OCI-LY3 (cell line): ENCODE measurements around the gene GABARAPL1.

Experiments used
- H2AFZ ChIP-seq: fragments of 200-600, 300-600 bp; shearing (Covaris generic); 2 replicates; pipeline ENCODE4 v1.6.0; 2014; ENCODE audit warnings: antibody characterized with exemption, low read depth, low read length
- H3K27ac ChIP-seq: fragments of 200-600, 300-600 bp; sonication (generic); 2 replicates; pipeline ENCODE4 v1.5.1; 2014; ENCODE audit warnings: mild to moderate bottlenecking, low read length, moderate library complexity, mixed read lengths
- H3K27me3 ChIP-seq: fragments of 200-600, 300-600 bp; sonication (generic); 2 replicates; pipeline ENCODE4 v1.6.1; 2014; ENCODE audit warnings: low read depth, low read length, mixed read lengths
- H3K36me3 ChIP-seq: fragments of 200-600, 300-600 bp; sonication (generic); replicated peaks from 2 replicates; pipeline ENCODE3; 2014; ENCODE audit warnings: low read depth, low read length, mixed read lengths
- H3K4me1 ChIP-seq: fragments of 300-600, 200-600 bp; sonication (generic); 2 replicates; pipeline ENCODE4 v1.6.1; 2014; ENCODE audit warnings: low read length, mixed read lengths
- H3K4me2 ChIP-seq: fragments of 200-600, 300-600 bp; sonication (generic); 2 replicates; pipeline ENCODE4 v1.6.1; 2014; ENCODE audit warnings: low read length, mixed read lengths
- H3K4me3 ChIP-seq: fragments of 300-600, 200-600 bp; sonication (generic); 2 replicates; pipeline ENCODE4 v1.5.1; 2014; ENCODE audit warnings: antibody characterized with exemption, mild to moderate bottlenecking, low read length, moderate library complexity
- H3K79me2 ChIP-seq: fragments of 300-600, 200-600 bp; shearing (Covaris generic); 2 replicates; pipeline ENCODE4 v1.6.1; 2014; ENCODE audit warnings: mild to moderate bottlenecking, low read length, mixed read lengths
- H3K9ac ChIP-seq: fragments of 300-600, 200-600 bp; shearing (Covaris generic); 2 replicates; pipeline ENCODE4 v1.6.0; 2014; ENCODE audit warnings: mild to moderate bottlenecking, low read length, moderate library complexity
- H3K9me3 ChIP-seq: fragments of 200-600, 300-600 bp; shearing (Covaris generic); 2 replicates; pipeline ENCODE4 v1.6.1; 2014; ENCODE audit warnings: low read length, mixed read lengths; ENCODE audit not compliant: insufficient read depth
- H4K20me1 ChIP-seq: fragments of 200-600, 300-600 bp; sonication (generic); 2 replicates; pipeline ENCODE4 v1.6.1; 2016; ENCODE audit warnings: low read length, mixed read lengths; ENCODE audit not compliant: insufficient read depth
- EZH2phosphoT487 ChIP-seq: fragments of 200-600 bp; shearing (Covaris generic); IDR thresholded peaks from 2 replicates; pipeline ENCODE4 v1.6.1; 2018; ENCODE audit warnings: antibody characterized with exemption, mixed run types, low read depth
- TF ChIP-seq, protein P1 (sequence below): fragments of 200-600, 300-600 bp; sonication (generic); IDR thresholded peaks from 2 replicates; pipeline ENCODE4 v1.5.1; 2014; ENCODE audit warnings: antibody characterized with exemption, low read length, low read depth

The GABARAPL1 gene

DNA sequence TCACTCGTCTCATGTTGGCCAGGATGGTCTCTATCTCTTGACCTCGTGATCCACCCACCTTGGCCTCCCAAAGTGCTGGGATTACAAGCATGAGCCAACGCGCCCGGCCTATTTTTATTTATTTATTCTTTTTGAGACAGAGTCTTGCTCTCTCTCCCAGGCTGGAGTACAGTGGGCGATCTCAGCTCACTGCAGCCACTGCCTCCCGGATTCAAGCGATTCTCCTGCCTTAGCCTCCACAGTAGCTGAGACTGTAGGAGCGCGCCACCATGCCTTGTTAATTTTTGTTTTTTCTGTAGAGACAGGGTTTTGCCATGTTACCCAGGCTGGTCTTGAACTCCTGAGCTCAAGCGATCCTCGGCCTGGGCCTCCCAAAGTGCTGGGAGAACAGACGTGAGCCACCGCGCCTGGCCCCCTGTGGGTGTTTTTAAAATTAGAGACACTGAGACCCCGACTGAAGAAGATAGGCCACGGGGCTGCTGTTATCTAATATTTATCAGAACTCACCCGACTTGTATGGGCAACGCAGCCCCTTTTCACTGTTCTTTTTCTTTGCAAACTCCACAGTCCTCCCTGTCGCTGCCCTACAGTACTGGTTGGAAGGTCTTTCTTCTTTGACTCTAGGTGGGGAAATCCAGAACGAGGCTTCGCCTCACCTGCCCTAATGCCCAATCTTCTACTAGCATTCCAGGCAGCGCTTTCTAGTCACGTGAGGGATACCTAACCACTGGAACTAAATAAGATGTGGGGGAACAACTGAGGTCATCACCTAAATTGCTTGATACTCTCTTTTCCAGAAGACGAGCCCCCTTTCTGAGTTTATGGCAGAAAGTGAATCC, 1.4 kb upstream of the GABARAPL1 start:
- Histone ChIP-seq H3K9ac (no peak overlapping the region), H3K9me3 (no peaks in the 10 kb centered on the region), H2AFZ (no peak overlapping the region), H4K20me1 (no peaks in the 10 kb centered on the region), H3K27me3 (peaks cover 30% of the 10 kb centered on the region), H3K79me2 (no peaks in the 10 kb centered on the region), H3K36me3 (no peaks in the 10 kb centered on the region), H3K4me2 (peak overlapping the region; percentile 90), H3K4me3 (peak overlapping the region; percentile 86), H3K27ac (no peak overlapping the region), H3K4me1 (peaks cover 9% of the 10 kb centered on the region)
- no peak for TF ChIP-seq EZH2phosphoT487
- TF ChIP-seq, protein P1, sequence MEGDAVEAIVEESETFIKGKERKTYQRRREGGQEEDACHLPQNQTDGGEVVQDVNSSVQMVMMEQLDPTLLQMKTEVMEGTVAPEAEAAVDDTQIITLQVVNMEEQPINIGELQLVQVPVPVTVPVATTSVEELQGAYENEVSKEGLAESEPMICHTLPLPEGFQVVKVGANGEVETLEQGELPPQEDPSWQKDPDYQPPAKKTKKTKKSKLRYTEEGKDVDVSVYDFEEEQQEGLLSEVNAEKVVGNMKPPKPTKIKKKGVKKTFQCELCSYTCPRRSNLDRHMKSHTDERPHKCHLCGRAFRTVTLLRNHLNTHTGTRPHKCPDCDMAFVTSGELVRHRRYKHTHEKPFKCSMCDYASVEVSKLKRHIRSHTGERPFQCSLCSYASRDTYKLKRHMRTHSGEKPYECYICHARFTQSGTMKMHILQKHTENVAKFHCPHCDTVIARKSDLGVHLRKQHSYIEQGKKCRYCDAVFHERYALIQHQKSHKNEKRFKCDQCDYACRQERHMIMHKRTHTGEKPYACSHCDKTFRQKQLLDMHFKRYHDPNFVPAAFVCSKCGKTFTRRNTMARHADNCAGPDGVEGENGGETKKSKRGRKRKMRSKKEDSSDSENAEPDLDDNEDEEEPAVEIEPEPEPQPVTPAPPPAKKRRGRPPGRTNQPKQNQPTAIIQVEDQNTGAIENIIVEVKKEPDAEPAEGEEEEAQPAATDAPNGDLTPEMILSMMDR, result no peak

DNA sequence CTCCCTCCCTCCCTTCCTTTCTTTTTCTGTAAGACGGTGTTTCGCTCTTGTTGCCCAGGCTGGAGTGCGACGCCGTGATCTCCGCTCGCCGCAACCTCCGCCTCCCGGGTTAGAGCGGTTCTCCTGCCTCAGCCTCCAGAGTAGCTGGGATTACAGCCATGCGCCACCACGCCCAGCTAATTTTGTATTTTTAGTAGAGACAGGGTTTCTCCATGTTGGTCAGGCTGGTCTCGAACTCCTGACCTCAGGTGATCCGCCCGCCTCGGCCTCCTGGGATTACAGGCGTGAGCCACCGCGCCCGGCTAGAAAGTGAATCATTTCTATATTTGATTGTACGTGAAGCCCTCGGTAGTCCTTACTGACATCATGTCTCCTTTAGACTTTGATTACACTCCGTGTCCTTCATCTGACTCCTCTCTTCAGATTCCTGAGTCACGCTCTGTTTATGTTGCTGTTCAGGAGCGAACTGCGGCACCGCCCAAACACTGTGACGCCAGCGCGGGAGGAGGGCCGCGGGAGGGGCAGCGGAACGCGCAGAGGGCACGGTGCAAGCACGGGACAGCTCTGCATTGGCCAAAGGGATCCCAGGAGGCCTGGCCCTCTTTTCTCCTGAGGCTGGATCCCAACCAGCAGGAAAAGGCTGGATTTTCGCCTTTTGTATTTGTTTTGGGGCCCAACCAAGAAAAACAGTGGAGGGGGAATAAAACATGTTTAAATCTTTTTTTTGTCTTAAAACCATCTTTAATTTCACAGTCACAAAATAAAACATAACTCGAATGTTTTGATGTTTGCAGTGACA, 538 bp upstream of the GABARAPL1 start:
- peak overlapping the region; percentile 56 for H3K9ac ChIP-seq
- peak overlapping the region; percentile 86 for H3K4me3 ChIP-seq
- H4K20me1 ChIP-seq, result no peaks in the 10 kb centered on the region
- no peaks in the 10 kb centered on the region for H3K36me3 ChIP-seq
- peaks cover 30% of the 10 kb centered on the region for H3K27me3 ChIP-seq
- TF ChIP-seq EZH2phosphoT487, result no peak
- TF ChIP-seq, protein P1, result no peak
- H2AFZ ChIP-seq, result peak overlapping the region; percentile 80
- H3K79me2 ChIP-seq, result no peaks in the 10 kb centered on the region
- no peak overlapping the region for H3K27ac ChIP-seq
- peaks cover 9% of the 10 kb centered on the region for H3K4me1 ChIP-seq
- H3K9me3 ChIP-seq, result no peaks in the 10 kb centered on the region
- H3K4me2 ChIP-seq, result peak overlapping the region; percentile 90

DNA sequence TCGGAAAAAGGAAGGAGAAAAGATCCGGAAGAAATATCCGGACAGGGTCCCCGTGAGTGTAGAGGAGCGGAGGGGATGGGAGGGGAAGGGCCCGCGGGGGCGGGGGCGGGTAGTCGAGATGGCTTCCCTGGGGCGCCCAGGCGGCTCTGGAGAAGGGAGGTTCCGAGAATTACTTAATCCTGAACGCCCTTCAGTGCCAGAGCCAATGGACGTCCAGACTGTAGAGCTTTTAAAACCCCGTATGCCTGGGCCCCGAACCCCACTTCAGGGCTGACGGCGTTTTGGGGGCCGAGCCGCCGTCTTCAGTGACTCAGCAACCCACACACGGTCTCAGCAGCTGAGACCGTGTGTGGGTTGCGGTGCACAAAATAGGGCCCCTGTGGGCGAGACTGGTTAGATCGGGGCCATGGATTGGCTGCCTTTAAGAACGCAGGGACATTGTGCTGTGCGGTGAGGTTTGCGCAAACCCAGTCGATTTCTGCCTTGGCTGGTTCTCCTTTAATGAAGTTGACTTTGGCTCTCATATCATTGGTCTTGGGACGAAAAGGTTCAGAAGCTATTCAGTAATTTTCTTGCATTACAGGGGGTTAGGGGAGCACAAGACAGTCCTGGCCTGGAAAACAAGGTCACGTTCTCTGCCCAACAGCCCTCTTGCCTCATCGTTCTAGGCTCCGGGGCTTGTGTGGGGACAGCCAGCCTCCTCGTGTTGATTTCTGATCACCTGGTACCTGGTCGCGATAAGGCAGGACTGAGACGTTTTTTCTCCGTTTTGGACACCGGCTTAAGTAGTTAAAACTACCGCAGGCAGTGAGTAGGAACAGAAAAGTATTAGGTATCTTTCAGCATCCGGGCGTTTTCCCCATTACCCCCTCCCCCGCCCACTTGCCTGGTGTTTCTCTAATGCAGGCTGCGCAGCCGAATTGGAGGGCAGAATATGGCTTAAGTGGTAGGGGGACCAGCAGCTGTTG, 775 bp downstream of the GABARAPL1 start:
- H3K27ac ChIP-seq, result no peak overlapping the region
- peaks cover 23% of the 10 kb centered on the region for H3K27me3 ChIP-seq
- no peaks in the 10 kb centered on the region for H3K36me3 ChIP-seq
- H2AFZ ChIP-seq, result peak overlapping the region; percentile 80
- H3K9me3 ChIP-seq, result no peaks in the 10 kb centered on the region
- peak overlapping the region; percentile 86 for H3K4me3 ChIP-seq
- H4K20me1 ChIP-seq, result no peaks in the 10 kb centered on the region
- H3K9ac ChIP-seq, result peak overlapping the region; percentile 56
- peak overlapping the region; percentile 90 for H3K4me2 ChIP-seq
- no peaks in the 10 kb centered on the region for H3K79me2 ChIP-seq
- peaks cover 9% of the 10 kb centered on the region for H3K4me1 ChIP-seq
- TF ChIP-seq EZH2phosphoT487, result no peak
- TF ChIP-seq, protein P1, result no peak
